HUES6 (cell line): ENCODE data around the gene RNF187.

ENCODE experiments used
- H3K27ac ChIP-seq: 2 replicates; pipeline ENCODE4 v1.7.0; 2013; ENCODE audit warnings: low read depth, mild to moderate bottlenecking, low read length, inconsistent platforms
- H3K27me3 ChIP-seq: 2 replicates; pipeline ENCODE4 v1.6.1; 2013; ENCODE audit warnings: low read length; ENCODE audit not compliant: control insufficient read depth, insufficient read depth
- H3K36me3 ChIP-seq: 2 replicates; pipeline ENCODE4 v1.6.1; 2013; ENCODE audit warnings: low read length; ENCODE audit not compliant: control insufficient read depth, insufficient read depth
- H3K4me1 ChIP-seq: 2 replicates; pipeline ENCODE4 v1.6.1; 2013; ENCODE audit warnings: low read length; ENCODE audit not compliant: control insufficient read depth, insufficient read depth
- H3K4me3 ChIP-seq: 2 replicates; pipeline ENCODE4 v1.5.1; 2013; ENCODE audit warnings: low read depth, low read length
- H3K9ac ChIP-seq: one replicate; pipeline ENCODE4 v1.6.1; 2013; ENCODE audit warnings: mild to moderate bottlenecking, low read length
- H3K9me3 ChIP-seq: 2 replicates; pipeline ENCODE4 v1.6.1; 2013; ENCODE audit warnings: low read depth, low read length; ENCODE audit not compliant: control insufficient read depth, insufficient read depth

RNF187 gene

DNA sequence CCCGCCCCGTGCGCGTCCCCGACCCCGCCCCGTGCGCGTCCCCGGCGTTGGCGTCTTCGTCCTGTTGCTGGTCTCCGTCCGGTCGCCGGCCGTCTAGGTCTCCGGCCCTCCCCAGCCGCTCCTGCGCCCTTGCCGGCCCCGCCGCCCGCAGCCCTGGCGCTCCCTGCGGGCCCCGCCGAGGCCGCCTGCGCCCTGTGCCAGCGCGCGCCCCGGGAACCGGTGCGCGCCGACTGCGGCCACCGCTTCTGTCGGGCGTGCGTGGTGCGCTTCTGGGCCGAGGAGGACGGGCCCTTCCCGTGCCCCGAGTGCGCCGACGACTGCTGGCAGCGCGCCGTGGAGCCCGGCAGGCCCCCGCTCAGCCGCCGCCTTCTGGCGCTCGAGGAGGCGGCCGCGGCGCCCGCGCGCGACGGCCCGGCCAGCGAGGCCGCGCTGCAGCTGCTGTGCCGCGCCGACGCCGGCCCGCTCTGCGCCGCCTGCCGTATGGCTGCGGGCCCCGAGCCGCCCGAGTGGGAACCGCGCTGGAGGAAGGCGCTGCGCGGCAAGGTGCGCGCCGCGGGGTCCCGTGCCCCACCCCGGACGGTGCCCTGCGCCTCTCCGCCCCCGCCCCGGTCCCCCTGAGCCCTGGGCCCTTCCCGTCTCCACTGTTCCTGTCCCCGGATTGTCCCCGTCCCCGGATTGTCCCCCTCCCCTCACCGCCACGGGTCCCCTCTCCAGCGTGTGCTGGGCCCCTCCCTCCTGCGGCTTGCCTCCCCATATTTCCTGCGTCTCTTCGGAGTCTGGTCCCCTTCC, at the start of gene RNF187:
Gene RNF187, plus strand, starts transcription at position 47 of the 789 bp plus-strand sequence.
- H3K27me3 ChIP-seq, result no peaks in the 10 kb centered on the region
- H3K4me1 ChIP-seq, result peaks cover 18% of the 10 kb centered on the region
- H3K4me3 ChIP-seq, result peak within 1 kb of the TSS; percentile 97
- H3K9ac ChIP-seq, result peak within 1 kb of the TSS; percentile 94
- no peaks in the 10 kb centered on the region for H3K9me3 ChIP-seq
- peak within 1 kb of the TSS; percentile 97 for H3K27ac ChIP-seq
- H3K36me3 ChIP-seq, result peaks cover 30% of the 10 kb centered on the region

DNA sequence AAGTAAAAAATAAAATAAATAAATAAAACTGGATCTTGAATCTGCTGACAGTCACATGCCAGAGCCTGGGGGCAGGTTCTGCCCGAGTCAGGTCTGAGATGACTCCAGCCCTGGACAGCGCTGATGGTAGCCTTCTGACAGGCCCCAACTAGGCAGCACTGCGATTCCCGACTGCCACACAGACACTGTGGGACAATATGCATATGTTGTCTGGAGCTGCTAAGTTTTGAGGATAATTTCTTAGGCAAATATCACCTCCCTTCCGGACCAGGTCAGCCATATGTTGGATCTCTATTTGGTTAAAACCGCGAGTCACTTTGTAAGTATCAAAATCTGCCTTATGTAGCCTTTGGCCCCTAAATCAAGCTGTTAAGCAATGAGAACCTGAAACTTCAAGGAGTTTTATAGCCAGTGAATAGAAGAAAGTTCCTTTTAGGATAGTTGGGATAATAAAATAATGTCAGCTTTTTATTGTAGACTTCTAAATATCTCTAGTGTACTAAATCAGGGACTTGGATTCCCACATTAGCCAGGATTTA, 49.7 kb upstream of the RNF187 start:
- H3K4me3 ChIP-seq, result no peak overlapping the region
- peaks cover 44% of the 10 kb centered on the region for H3K27me3 ChIP-seq
- H3K9ac ChIP-seq, result no peak overlapping the region
- no peaks in the 10 kb centered on the region for H3K4me1 ChIP-seq
- no peak overlapping the region for H3K27ac ChIP-seq
- no peaks in the 10 kb centered on the region for H3K9me3 ChIP-seq
- no peaks in the 10 kb centered on the region for H3K36me3 ChIP-seq

DNA sequence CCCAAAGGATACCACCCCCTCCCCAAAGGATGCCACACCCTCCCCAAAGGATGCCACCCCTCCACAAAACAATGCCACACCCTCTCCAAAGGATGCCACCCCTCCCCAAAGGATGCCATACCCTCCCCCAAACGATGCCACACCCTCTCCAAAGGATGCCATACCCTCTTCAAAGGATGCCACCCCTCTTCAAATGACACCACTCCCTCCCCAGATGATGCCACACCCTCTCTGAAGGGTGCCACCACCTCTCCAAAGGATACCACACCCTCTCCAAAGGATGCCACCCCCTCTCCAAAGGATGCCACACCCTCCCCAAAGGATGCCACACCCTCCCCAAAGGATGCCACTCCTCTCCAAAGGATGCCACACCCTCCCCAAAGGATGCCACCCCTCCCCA, 48.9 kb upstream of the RNF187 start:
- no peaks in the 10 kb centered on the region for H3K9me3 ChIP-seq
- no peaks in the 10 kb centered on the region for H3K4me1 ChIP-seq
- H3K36me3 ChIP-seq, result no peaks in the 10 kb centered on the region
- H3K9ac ChIP-seq, result no peak overlapping the region
- no peak overlapping the region for H3K4me3 ChIP-seq
- peaks cover 52% of the 10 kb centered on the region for H3K27me3 ChIP-seq
- no peak overlapping the region for H3K27ac ChIP-seq

DNA sequence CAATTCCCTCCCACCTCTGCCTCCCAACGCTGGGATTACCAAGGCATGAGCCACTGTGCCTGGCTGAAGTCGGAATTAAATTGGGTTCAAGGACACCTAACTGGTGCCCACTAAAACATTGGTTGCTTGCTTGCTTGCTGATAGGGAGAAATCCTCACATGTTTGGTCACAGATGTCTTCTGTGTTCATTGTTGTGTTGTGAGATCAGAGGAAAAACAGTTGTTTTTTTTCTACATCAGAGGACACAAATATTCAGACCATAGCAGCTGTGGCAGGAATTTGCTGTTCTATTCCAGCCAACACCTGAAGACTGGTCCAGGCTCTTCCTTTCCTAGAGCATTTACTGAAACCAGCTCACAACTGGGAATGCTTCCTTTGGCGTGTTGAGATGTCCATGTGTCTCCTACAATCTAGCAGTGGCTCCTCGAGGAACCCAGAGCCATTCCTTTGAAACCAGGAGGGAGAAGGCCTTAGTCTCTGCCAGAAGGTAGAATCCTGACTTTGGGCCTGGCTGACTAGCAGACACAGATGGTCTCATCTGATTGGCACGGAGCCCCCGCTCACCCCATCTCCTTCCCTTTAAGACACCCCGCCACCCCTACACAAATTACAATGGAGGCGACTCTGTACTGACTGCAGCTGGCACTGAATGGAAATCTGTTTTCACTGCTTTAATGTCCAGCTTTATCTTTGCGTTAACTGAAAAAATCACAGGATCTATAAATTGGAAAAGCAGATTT, 46.3 kb upstream of the RNF187 start:
- no peaks in the 10 kb centered on the region for H3K9me3 ChIP-seq
- no peaks in the 10 kb centered on the region for H3K36me3 ChIP-seq
- no peak overlapping the region for H3K4me3 ChIP-seq
- no peak overlapping the region for H3K9ac ChIP-seq
- no peak overlapping the region for H3K27ac ChIP-seq
- peaks cover 68% of the 10 kb centered on the region for H3K27me3 ChIP-seq
- no peaks in the 10 kb centered on the region for H3K4me1 ChIP-seq

DNA sequence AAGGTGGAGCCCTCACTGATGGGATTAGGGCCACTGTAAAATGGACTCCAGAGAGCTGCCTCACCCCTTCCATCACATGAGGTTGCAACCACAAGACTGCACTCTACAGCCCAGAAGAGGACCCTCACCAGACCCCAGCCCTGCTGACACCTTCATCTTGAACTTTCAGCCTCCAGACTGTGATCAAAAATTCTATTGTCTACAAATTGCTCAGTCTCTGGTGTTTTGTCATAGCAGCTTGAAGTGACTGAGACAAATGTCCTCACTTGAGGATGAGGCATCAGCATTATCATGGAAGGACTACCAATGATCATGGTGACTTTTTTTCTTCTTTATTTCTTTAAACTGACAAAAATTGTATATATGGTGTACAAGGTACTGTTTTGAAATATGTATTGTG, 43.8 kb upstream of the RNF187 start:
- H3K9me3 ChIP-seq, result no peaks in the 10 kb centered on the region
- H3K4me1 ChIP-seq, result peaks cover 5% of the 10 kb centered on the region; the same call in 1 of the 2 replicates
- H3K36me3 ChIP-seq, result no peaks in the 10 kb centered on the region
- H3K27ac ChIP-seq, result no peak overlapping the region
- H3K27me3 ChIP-seq, result peaks cover 77% of the 10 kb centered on the region
- no peak overlapping the region for H3K4me3 ChIP-seq
- no peak overlapping the region for H3K9ac ChIP-seq

DNA sequence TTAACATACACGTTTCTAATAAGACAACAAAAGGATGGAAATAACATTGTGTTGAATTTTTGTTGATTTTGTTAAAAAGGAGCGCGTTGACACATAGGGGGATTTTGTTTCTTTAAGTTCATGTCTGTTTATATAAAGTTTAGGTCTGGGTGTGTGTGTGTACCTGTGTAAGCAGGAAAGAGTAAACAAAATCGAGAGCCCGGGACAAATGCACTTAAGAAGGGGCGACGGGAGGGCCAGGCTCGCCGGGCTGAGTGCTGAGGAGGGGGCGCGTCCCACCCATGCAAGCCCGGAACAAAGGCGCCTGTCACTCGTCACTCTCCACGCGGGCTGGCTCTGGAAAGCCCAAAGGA, 41.7 kb upstream of the RNF187 start:
- Histone ChIP-seq H3K27ac (no peak overlapping the region), H3K36me3 (no peaks in the 10 kb centered on the region), H3K27me3 (peaks cover 67% of the 10 kb centered on the region), H3K4me3 (peak overlapping the region; percentile 79), H3K9me3 (no peaks in the 10 kb centered on the region), H3K4me1 (peaks cover 5% of the 10 kb centered on the region; the same call in 1 of the 2 replicates), H3K9ac (peak overlapping the region; percentile 38)

DNA sequence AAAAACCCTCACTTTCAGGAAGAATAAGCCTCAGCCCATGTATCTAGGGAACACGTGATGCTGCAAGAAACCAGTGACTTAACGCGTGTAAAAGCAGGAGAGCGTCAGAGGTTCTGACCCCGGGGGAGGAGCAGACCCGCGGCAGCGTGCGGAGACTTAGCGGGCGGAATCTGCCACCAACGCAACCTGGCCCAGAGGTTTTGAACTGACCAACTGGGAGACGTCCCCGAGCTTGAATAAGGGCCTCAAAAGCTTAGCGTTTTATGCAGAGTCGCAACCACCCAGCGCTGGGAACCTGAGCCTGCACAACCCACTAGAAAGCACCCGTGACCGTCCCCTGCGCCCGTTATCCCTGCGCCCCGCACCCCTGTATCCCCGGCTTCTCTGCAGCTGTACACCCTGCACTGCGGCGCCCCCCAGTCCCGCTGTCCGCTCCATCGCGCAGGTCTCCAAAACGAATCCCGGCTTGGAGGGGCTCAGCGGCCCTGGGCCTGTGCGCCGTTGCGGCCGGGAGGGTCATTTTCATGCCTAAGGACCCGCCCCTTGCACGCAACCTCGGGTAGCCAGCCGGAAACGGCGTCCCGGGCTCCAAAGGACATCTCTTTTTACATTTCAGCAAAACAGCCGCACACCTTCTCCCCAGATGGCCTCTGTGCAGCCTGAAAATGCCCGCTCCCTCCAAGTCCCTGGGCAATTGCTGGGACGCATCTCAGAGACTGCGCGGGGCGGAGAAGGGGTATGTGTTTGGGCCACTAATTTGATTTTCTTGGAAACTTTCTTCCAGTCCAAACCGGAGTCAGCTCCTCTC, 41.1 kb upstream of the RNF187 start:
- H3K27ac ChIP-seq, result no peak overlapping the region
- H3K9ac ChIP-seq, result peak overlapping the region; percentile 38

DNA sequence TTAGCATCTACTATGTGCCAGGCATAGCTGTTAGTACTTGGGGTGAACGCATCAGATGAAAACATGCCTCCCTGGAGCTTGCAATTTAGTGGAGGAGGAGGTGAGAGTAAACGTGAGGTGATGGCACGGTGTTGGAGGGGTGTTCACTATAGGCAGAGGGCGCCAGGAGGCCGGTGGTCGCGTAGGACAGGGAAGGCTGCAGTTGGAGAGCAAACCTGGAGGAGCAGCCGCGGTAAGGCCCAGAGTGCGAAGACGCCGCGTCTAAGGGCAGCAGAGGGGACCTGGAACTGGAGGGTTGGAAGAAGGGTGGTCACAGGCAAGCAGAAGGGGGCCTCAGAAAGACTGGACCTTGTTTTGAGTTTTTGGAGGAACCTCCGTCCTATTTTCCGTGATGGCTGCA, 40.3 kb upstream of the RNF187 start:
- H3K36me3 ChIP-seq, result no peaks in the 10 kb centered on the region
- H3K9ac ChIP-seq, result no peak overlapping the region
- H3K27me3 ChIP-seq, result peaks cover 53% of the 10 kb centered on the region
- no peak overlapping the region for H3K27ac ChIP-seq
- no peaks in the 10 kb centered on the region for H3K9me3 ChIP-seq
- peak overlapping the region; percentile 79 for H3K4me3 ChIP-seq
- H3K4me1 ChIP-seq, result peaks cover 5% of the 10 kb centered on the region; the same call in 1 of the 2 replicates

More for the DNA sequence above, 41.1 kb upstream of the RNF187 start:
- H3K4me1 ChIP-seq, result peaks cover 5% of the 10 kb centered on the region; the same call in 1 of the 2 replicates
- H3K36me3 ChIP-seq, result no peaks in the 10 kb centered on the region
- peaks cover 61% of the 10 kb centered on the region for H3K27me3 ChIP-seq
- no peaks in the 10 kb centered on the region for H3K9me3 ChIP-seq
- peak overlapping the region; percentile 79 for H3K4me3 ChIP-seq

DNA sequence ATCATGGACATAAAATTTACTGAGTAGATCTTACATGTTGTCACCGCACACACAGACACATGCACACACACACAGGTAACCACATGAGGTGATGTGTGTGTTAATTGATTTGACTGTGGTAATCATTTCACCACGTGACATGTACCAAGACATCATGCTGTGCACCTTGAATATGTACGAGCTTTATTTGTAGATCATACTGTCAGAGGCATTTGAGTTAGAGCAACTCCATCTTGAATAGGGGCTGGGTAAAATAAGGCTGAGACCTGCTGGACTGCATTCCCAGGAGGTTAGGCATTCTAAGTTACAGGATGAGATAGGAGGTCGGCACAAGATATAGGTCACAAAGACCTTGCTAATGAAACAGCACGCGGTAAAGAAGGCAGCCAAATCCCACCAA, 38.8 kb upstream of the RNF187 start:
- H3K9ac ChIP-seq, result no peak overlapping the region
- H3K27me3 ChIP-seq, result peaks cover 38% of the 10 kb centered on the region
- H3K36me3 ChIP-seq, result no peaks in the 10 kb centered on the region
- H3K27ac ChIP-seq, result no peak overlapping the region
- no peak overlapping the region for H3K4me3 ChIP-seq
- peaks cover 5% of the 10 kb centered on the region; the same call in 1 of the 2 replicates for H3K4me1 ChIP-seq
- H3K9me3 ChIP-seq, result no peaks in the 10 kb centered on the region

DNA sequence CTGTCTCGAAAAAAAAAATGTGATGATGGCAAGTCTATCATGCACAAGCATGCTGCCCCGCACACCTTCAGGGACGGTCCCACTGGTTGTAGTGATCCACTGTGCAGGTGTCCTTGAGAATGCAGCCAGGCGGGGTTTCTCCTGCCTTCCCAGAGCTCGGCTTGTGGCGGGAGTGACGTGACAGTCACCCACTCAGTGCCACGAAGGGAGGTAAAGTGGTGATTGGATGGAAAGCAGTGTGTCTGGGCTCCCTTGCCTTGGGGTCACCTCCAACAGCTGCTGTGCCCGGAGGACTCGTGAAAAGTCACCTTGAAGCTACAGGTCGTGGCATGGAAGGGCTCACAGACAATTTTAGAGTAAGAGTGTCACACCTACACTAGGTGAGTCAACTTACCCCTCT, 37.0 kb upstream of the RNF187 start:
- no peaks in the 10 kb centered on the region for H3K36me3 ChIP-seq
- peaks cover 22% of the 10 kb centered on the region for H3K27me3 ChIP-seq
- no peak overlapping the region for H3K9ac ChIP-seq
- no peaks in the 10 kb centered on the region for H3K9me3 ChIP-seq
- H3K4me3 ChIP-seq, result no peak overlapping the region
- no peak overlapping the region for H3K27ac ChIP-seq
- peaks cover 5% of the 10 kb centered on the region; the same call in 1 of the 2 replicates for H3K4me1 ChIP-seq
